ENCODE results near the gene MRO.
"Not testable (repeated sequence)": the region's sequence is repeated elsewhere in the genome, so short reads cannot be mapped to it uniquely, and the experiment has no call there.

The MRO gene

DNA sequence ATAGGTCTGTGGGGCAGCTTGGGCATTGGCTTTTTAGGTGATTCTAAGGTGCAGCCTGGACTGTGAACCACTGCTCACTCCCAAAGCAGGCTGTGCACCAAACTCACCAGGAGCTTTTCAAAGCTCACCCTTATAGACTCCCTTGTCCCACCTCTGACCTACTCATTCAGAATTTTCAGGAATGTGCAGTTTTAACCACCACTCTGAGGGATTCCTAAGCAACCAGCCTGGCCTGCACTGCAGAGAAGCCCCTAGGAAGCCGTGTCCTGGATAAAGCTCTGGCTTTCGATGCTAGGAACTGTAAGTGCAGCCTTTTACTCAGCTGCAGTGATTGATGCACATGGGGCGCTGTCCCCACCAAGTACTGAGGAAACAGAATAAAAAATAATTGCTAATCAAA is 33.0 kb downstream of the MRO start:
- Histone ChIP-seq H2BK15ac (ENCODE audit: low read length) (no peak overlapping the region), H2AFZ (ENCODE audit: low read length) (peak overlapping the region; percentile 24), H3K36me3 (replicated peaks in 1 of 2; ENCODE audit: control insufficient read depth in 2 of 2, insufficient read depth in 2 of 2, low read length in 2 of 2) (no peaks in the 10 kb centered on the region), H3K4me1 (ENCODE audit: control insufficient read depth in 2 of 2, insufficient read depth in 1 of 2, low read depth in 1 of 2, low read length in 2 of 2) (peaks cover 5 to 7% of the 10 kb centered on the region in 2 donors), H3K4me3 (ENCODE audit: low read length in 2 of 2) (no peak overlapping the region), H3K4me2 (ENCODE audit: insufficient read depth, low read length, poor library complexity, severe bottlenecking) (no peak overlapping the region), H3K9ac (ENCODE audit: low read depth, low read length, poor library complexity) (no peak overlapping the region), H3K14ac (ENCODE audit: low read length) (no peak overlapping the region), H4K91ac (ENCODE audit: low read depth, low read length, poor library complexity) (no peak overlapping the region), H3K27ac (replicated peaks; ENCODE audit: low read length) (no peak overlapping the region), H4K8ac (ENCODE audit: low read depth, low read length) (no peak overlapping the region), H3K4ac (ENCODE audit: low read length) (no peak overlapping the region), H3K79me1 (ENCODE audit: low read depth, low read length) (no peaks in the 10 kb centered on the region), H2AK5ac (ENCODE audit: low read depth, low read length) (no peak overlapping the region), H3K23ac (ENCODE audit: low read depth, low read length, poor library complexity) (no peak overlapping the region), H2BK120ac (ENCODE audit: low read depth, low read length) (no peak overlapping the region), H2BK5ac (ENCODE audit: low read length) (no peak overlapping the region), H3K9me3 (replicated peaks in 1 of 2; ENCODE audit: control insufficient read depth in 2 of 2, insufficient read depth in 1 of 2, low read depth in 1 of 2, low read length in 2 of 2) (no peaks in the 10 kb centered on the region), H3K27me3 (ENCODE audit: control insufficient read depth in 3 of 3, insufficient read depth in 3 of 3, low read depth in 1 of 3, low read length in 3 of 3) (no peaks in the 10 kb centered on the region), H3K18ac (ENCODE audit: low read length) (no peak overlapping the region), H2BK12ac (ENCODE audit: low read length) (no peak overlapping the region)
- no peak for DNase-seq (ENCODE audit: low spot score)
- no CpG with 5 or more reads among the region's 3 CpGs for WGBS, 2 donors (ENCODE audit: extremely low coverage in 2 of 2, insufficient read length in 2 of 2, insufficient replicate concordance in 1 of 2)

DNA sequence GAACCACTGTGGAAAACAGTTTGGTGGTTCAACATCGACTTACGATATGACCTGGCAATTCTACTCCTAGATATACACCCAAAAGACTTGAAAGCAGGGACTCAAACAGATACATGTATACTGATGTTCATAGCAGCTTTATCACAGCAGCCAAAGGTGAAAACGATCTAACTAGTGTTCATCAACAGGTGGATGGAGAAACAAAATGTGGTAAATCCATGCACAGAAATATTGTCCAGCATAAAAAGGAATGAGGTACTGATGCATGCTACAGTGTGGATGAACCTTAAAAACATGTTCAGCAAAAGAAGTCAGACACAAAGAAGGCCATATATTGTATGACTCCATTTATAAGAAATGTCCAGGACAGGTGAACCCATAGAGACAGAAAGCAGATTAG is 36.3 kb downstream of the MRO start:
- H2BK120ac ChIP-seq (ENCODE audit: low read depth, low read length): no peak overlapping the region
- H3K14ac ChIP-seq (ENCODE audit: low read length): no peak overlapping the region
- peaks cover 0 to 4% (median 0%) of the 10 kb centered on the region in 3 experiments for H3K27me3 ChIP-seq (ENCODE audit: control insufficient read depth in 3 of 3, insufficient read depth in 3 of 3, low read depth in 1 of 3, low read length in 3 of 3)
- no peak overlapping the region for H3K4me3 ChIP-seq (ENCODE audit: low read length in 2 of 2)
- H3K4me2 ChIP-seq (ENCODE audit: insufficient read depth, low read length, poor library complexity, severe bottlenecking): no peak overlapping the region
- no peak overlapping the region for H3K18ac ChIP-seq (ENCODE audit: low read length)
- H3K9ac ChIP-seq (ENCODE audit: low read depth, low read length, poor library complexity): no peak overlapping the region
- no peak overlapping the region for H2BK15ac ChIP-seq (ENCODE audit: low read length)
- H4K91ac ChIP-seq (ENCODE audit: low read depth, low read length, poor library complexity): no peak overlapping the region
- H3K23ac ChIP-seq (ENCODE audit: low read depth, low read length, poor library complexity): no peak overlapping the region
- H3K79me1 ChIP-seq (ENCODE audit: low read depth, low read length): no peaks in the 10 kb centered on the region
- no peak overlapping the region for H2BK12ac ChIP-seq (ENCODE audit: low read length)
- no peak overlapping the region for H4K8ac ChIP-seq (ENCODE audit: low read depth, low read length)
- no CpG with 5 or more reads among the region's 3 CpGs for WGBS, 2 donors (ENCODE audit: extremely low coverage in 2 of 2, insufficient read length in 2 of 2, insufficient replicate concordance in 1 of 2)
- no peak overlapping the region for H2BK5ac ChIP-seq (ENCODE audit: low read length)
- DNase-seq (ENCODE audit: low spot score): no peak
- no peak overlapping the region for H2AK5ac ChIP-seq (ENCODE audit: low read depth, low read length)
- no peaks in the 10 kb centered on the region for H3K36me3 ChIP-seq (replicated peaks in 1 of 2; ENCODE audit: control insufficient read depth in 2 of 2, insufficient read depth in 2 of 2, low read length in 2 of 2)
- no peaks in the 10 kb centered on the region for H3K9me3 ChIP-seq (replicated peaks in 1 of 2; ENCODE audit: control insufficient read depth in 2 of 2, insufficient read depth in 1 of 2, low read depth in 1 of 2, low read length in 2 of 2)
- H3K27ac ChIP-seq (replicated peaks; ENCODE audit: low read length): no peak overlapping the region
- no peak overlapping the region for H3K4ac ChIP-seq (ENCODE audit: low read length)
- peaks cover 7 to 9% of the 10 kb centered on the region in 2 donors for H3K4me1 ChIP-seq (ENCODE audit: control insufficient read depth in 2 of 2, insufficient read depth in 1 of 2, low read depth in 1 of 2, low read length in 2 of 2)
- H2AFZ ChIP-seq (ENCODE audit: low read length): no peak overlapping the region

DNA sequence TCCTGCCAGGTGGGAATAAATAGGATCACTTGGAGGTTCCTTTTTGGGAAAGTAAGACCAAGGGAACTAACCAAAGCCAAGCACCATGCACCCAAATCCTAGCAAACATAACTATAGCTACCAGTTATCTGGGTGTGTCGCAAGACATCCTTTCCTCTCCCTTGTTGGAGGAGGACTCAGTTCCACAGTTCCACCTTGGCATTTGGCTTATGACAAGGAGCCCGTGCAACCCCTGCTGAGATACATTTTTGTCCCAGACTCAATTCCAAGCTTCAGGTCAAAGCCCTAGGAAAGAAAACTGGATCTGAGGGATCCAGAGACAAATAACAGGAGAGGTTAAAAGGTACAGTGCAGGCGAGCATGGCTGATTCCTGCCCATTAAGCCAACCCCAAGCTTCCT is 40.8 kb downstream of the MRO start:
- not testable (repeated sequence) for H4K8ac ChIP-seq (ENCODE audit: low read depth, low read length); H3K4me3 ChIP-seq (ENCODE audit: low read length in 2 of 2); H2AFZ ChIP-seq (ENCODE audit: low read length); H2BK12ac ChIP-seq (ENCODE audit: low read length); H3K18ac ChIP-seq (ENCODE audit: low read length); H4K91ac ChIP-seq (ENCODE audit: low read depth, low read length, poor library complexity); DNase-seq (ENCODE audit: low spot score); H2BK5ac ChIP-seq (ENCODE audit: low read length); H3K9ac ChIP-seq (ENCODE audit: low read depth, low read length, poor library complexity); H2BK120ac ChIP-seq (ENCODE audit: low read depth, low read length); H3K27me3 ChIP-seq (ENCODE audit: control insufficient read depth in 3 of 3, insufficient read depth in 3 of 3, low read depth in 1 of 3, low read length in 3 of 3); H2AK5ac ChIP-seq (ENCODE audit: low read depth, low read length); H3K9me3 ChIP-seq (replicated peaks in 1 of 2; ENCODE audit: control insufficient read depth in 2 of 2, insufficient read depth in 1 of 2, low read depth in 1 of 2, low read length in 2 of 2); H3K4me2 ChIP-seq (ENCODE audit: insufficient read depth, low read length, poor library complexity, severe bottlenecking); H3K14ac ChIP-seq (ENCODE audit: low read length); H3K4me1 ChIP-seq (ENCODE audit: control insufficient read depth in 2 of 2, insufficient read depth in 1 of 2, low read depth in 1 of 2, low read length in 2 of 2); H3K23ac ChIP-seq (ENCODE audit: low read depth, low read length, poor library complexity); H3K79me1 ChIP-seq (ENCODE audit: low read depth, low read length); H3K27ac ChIP-seq (replicated peaks; ENCODE audit: low read length); H3K4ac ChIP-seq (ENCODE audit: low read length); H2BK15ac ChIP-seq (ENCODE audit: low read length); H3K36me3 ChIP-seq (replicated peaks in 1 of 2; ENCODE audit: control insufficient read depth in 2 of 2, insufficient read depth in 2 of 2, low read length in 2 of 2)
- no CpG with 5 or more reads among the region's 3 CpGs for WGBS, 2 donors (ENCODE audit: extremely low coverage in 2 of 2, insufficient read length in 2 of 2, insufficient replicate concordance in 1 of 2)

DNA sequence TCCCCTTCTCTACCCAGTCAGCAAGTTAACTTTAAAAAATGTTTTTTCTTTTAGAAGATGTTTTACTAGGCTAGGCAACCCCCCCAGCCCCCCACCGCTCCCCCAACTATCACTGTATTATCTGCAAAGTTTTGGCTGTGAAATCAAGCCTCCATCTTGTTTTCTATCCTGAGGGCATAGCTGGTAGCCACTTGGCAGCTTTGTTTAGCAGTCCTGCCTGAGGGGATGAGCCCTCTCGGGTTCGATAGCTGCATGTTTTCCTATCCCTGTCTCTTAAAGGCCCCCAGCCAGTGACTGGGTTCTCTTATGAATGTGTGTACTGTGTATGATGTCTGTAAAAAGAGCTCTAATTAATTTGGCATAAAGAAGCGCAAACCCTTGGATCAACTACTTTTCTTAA is 43.4 kb downstream of the MRO start:
- no peak overlapping the region for H3K4ac ChIP-seq (ENCODE audit: low read length)
- H3K9me3 ChIP-seq (replicated peaks in 1 of 2; ENCODE audit: control insufficient read depth in 2 of 2, insufficient read depth in 1 of 2, low read depth in 1 of 2, low read length in 2 of 2): no peaks in the 10 kb centered on the region
- H3K18ac ChIP-seq (ENCODE audit: low read length): no peak overlapping the region
- H3K79me1 ChIP-seq (ENCODE audit: low read depth, low read length): no peaks in the 10 kb centered on the region
- H3K23ac ChIP-seq (ENCODE audit: low read depth, low read length, poor library complexity): no peak overlapping the region
- no CpG with 5 or more reads among the region's 4 CpGs for WGBS, 2 donors (ENCODE audit: extremely low coverage in 2 of 2, insufficient read length in 2 of 2, insufficient replicate concordance in 1 of 2)
- no peak overlapping the region for H2AFZ ChIP-seq (ENCODE audit: low read length)
- no peak overlapping the region for H3K4me3 ChIP-seq (ENCODE audit: low read length in 2 of 2)
- no peak overlapping the region for H3K9ac ChIP-seq (ENCODE audit: low read depth, low read length, poor library complexity)
- H2BK15ac ChIP-seq (ENCODE audit: low read length): no peak overlapping the region
- no peak overlapping the region for H2BK5ac ChIP-seq (ENCODE audit: low read length)
- no peak overlapping the region for H2AK5ac ChIP-seq (ENCODE audit: low read depth, low read length)
- no peak overlapping the region for H2BK12ac ChIP-seq (ENCODE audit: low read length)
- no peak overlapping the region for H3K14ac ChIP-seq (ENCODE audit: low read length)
- no peak overlapping the region for H4K8ac ChIP-seq (ENCODE audit: low read depth, low read length)
- H3K4me2 ChIP-seq (ENCODE audit: insufficient read depth, low read length, poor library complexity, severe bottlenecking): no peak overlapping the region
- no peak overlapping the region for H4K91ac ChIP-seq (ENCODE audit: low read depth, low read length, poor library complexity)
- no peaks in the 10 kb centered on the region for H3K36me3 ChIP-seq (replicated peaks in 1 of 2; ENCODE audit: control insufficient read depth in 2 of 2, insufficient read depth in 2 of 2, low read length in 2 of 2)
- DNase-seq (ENCODE audit: low spot score): no peak
- H3K27me3 ChIP-seq (ENCODE audit: control insufficient read depth in 3 of 3, insufficient read depth in 3 of 3, low read depth in 1 of 3, low read length in 3 of 3): peaks cover 0 to 10% (median 0%) of the 10 kb centered on the region in 3 experiments
- no peak overlapping the region for H3K27ac ChIP-seq (replicated peaks; ENCODE audit: low read length)
- no peak overlapping the region for H2BK120ac ChIP-seq (ENCODE audit: low read depth, low read length)
- peaks cover 1 to 4% of the 10 kb centered on the region in 2 donors for H3K4me1 ChIP-seq (ENCODE audit: control insufficient read depth in 2 of 2, insufficient read depth in 1 of 2, low read depth in 1 of 2, low read length in 2 of 2)
